Measurements from ENCODE around the gene THSD4. TPM values are rescaled to one million over a fixed set of nuclear protein-coding genes. Genes with fewer than 3 reads are reported as not detected.

THSD4 gene
- total RNA-seq, 1 experiment from 2014 or later: 0.29 TPM

DNA sequence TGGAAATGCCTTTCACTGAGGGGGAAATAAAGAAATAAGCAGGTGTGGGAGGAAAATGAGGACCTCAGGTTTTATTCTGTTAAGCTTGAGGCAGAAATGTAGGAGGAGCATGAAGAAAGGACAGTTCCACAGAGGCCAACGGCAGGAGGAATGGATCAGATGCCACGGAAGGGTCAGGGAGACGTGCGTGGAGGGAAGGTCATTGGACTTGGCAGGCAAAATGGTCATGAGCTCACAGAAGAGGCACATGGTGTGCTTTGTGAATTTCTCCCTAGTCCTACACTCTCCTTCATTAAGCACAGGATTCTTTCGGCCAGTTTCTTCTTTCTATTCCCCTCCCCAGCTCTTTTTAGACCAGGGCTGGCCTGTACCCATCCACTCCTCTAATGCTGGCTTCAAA, 32.5 kb upstream of the THSD4 start:
- no peaks in the 10 kb centered on the region for H3K36me3 ChIP-seq (ENCODE audit: control insufficient read depth, insufficient read depth, low read length)
- H3K9me3 ChIP-seq: no peaks in the 10 kb centered on the region
- CTCF ChIA-PET: no interaction called here
- peaks cover 9% of the 10 kb centered on the region for H3K9me3 Mint-ChIP-seq (ENCODE audit: unreplicated experiment)
- H3K27ac Mint-ChIP-seq (ENCODE audit: unreplicated experiment): no peak overlapping the region
- no peaks in the 10 kb centered on the region for H3K4me1 Mint-ChIP-seq (ENCODE audit: low read depth, unreplicated experiment)
- no peak overlapping the region for H3K4me3 Mint-ChIP-seq (ENCODE audit: unreplicated experiment)
- no peaks in the 10 kb centered on the region for H3K4me1 ChIP-seq
- POLR2A ChIA-PET: no interaction called here
- peaks cover 15% of the 10 kb centered on the region for H3K27me3 Mint-ChIP-seq (ENCODE audit: insufficient read depth, unreplicated experiment)
- no peak for DNase-seq
- intact Hi-C loops (cut with micrococcal nuclease; ENCODE audit: unreplicated experiment): no loop called here
- H3K27me3 ChIP-seq (replicated peaks; ENCODE audit: control insufficient read depth, insufficient read depth, low read length): no peaks in the 10 kb centered on the region
- no TSS peak for BruUV-seq (replicated peaks)
- H3K36me3 Mint-ChIP-seq (ENCODE audit: insufficient read depth, unreplicated experiment): no peaks in the 10 kb centered on the region
- TF ChIP-seq, protein P1, sequence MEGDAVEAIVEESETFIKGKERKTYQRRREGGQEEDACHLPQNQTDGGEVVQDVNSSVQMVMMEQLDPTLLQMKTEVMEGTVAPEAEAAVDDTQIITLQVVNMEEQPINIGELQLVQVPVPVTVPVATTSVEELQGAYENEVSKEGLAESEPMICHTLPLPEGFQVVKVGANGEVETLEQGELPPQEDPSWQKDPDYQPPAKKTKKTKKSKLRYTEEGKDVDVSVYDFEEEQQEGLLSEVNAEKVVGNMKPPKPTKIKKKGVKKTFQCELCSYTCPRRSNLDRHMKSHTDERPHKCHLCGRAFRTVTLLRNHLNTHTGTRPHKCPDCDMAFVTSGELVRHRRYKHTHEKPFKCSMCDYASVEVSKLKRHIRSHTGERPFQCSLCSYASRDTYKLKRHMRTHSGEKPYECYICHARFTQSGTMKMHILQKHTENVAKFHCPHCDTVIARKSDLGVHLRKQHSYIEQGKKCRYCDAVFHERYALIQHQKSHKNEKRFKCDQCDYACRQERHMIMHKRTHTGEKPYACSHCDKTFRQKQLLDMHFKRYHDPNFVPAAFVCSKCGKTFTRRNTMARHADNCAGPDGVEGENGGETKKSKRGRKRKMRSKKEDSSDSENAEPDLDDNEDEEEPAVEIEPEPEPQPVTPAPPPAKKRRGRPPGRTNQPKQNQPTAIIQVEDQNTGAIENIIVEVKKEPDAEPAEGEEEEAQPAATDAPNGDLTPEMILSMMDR (IDR thresholded peaks at IDR 0.05; ENCODE audit: insufficient read depth in 1 of 2, low read depth in 1 of 2, low read length in 1 of 2, severe bottlenecking in 1 of 2, unreplicated experiment in 1 of 2): no peak
- H3K4me3 ChIP-seq (ENCODE audit: low read depth, low read length): no peak overlapping the region

DNA sequence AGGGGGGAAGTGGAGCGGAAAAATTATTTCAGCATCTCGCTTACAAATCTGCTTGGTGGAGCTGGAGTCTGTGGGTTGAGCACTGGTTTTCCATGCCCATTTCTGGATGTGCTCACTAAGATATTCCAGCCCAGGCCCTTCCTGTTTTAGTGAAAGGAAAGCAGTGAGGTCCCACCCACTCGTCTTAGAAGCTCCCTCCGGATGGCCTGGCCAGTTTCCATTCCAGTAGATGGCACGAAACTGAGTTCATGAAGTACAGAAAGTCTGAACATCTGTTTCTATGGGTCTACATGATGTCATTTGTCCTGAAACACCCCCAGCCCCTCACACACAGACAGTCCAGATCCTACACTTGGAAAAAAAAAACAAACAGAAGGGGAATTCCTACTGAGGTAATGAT, 31.9 kb upstream of the THSD4 start:
- DNase-seq: no peak
- Histone ChIP-seq H3K9me3 (no peaks in the 10 kb centered on the region), H3K36me3 (ENCODE audit: control insufficient read depth, insufficient read depth, low read length) (no peaks in the 10 kb centered on the region), H3K4me3 (ENCODE audit: low read depth, low read length) (no peak overlapping the region), H3K4me1 (no peaks in the 10 kb centered on the region), H3K27me3 (replicated peaks; ENCODE audit: control insufficient read depth, insufficient read depth, low read length) (no peaks in the 10 kb centered on the region)
- no TSS peak for BruUV-seq (replicated peaks)
- TF ChIP-seq, protein P1 (IDR thresholded peaks at IDR 0.05; ENCODE audit: insufficient read depth in 1 of 2, low read depth in 1 of 2, low read length in 1 of 2, severe bottlenecking in 1 of 2, unreplicated experiment in 1 of 2): no peak
- CTCF ChIA-PET: no interaction called here
- intact Hi-C loops (cut with micrococcal nuclease; ENCODE audit: unreplicated experiment): no loop called here
- no peak overlapping the region for H3K4me3 Mint-ChIP-seq (ENCODE audit: unreplicated experiment)
- no peaks in the 10 kb centered on the region for H3K36me3 Mint-ChIP-seq (ENCODE audit: insufficient read depth, unreplicated experiment)
- no peak overlapping the region for H3K27ac Mint-ChIP-seq (ENCODE audit: unreplicated experiment)
- H3K9me3 Mint-ChIP-seq (ENCODE audit: unreplicated experiment): peaks cover 9% of the 10 kb centered on the region
- H3K27me3 Mint-ChIP-seq (ENCODE audit: insufficient read depth, unreplicated experiment): peaks cover 14% of the 10 kb centered on the region
- no peaks in the 10 kb centered on the region for H3K4me1 Mint-ChIP-seq (ENCODE audit: low read depth, unreplicated experiment)
- POLR2A ChIA-PET: no interaction called here

DNA sequence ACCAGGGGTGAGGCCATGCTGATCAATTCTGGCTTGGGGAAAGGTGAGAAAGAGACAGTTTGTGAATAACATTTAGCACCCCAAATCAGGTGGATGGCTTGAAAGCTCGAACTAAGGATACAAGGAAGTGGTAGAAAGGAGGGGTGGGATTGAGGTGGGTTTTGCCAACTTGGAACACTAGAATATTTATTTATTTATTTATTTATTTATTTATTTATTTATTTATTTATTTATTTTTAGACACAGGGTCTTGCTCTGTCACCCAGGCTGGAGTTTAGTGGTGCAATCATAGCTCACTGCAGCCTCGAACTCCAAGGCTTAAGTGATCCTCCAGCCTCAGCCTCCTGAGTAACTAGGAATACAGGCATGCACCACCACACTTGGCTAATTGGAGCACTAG, 31.0 kb upstream of the THSD4 start:
- CTCF ChIA-PET: no interaction called here
- Mint-ChIP-seq H3K27me3 (ENCODE audit: insufficient read depth, unreplicated experiment) (peaks cover 12% of the 10 kb centered on the region), H3K36me3 (ENCODE audit: insufficient read depth, unreplicated experiment) (no peaks in the 10 kb centered on the region), H3K4me3 (ENCODE audit: unreplicated experiment) (no peak overlapping the region), H3K27ac (ENCODE audit: unreplicated experiment) (no peak overlapping the region), H3K4me1 (ENCODE audit: low read depth, unreplicated experiment) (no peaks in the 10 kb centered on the region), H3K9me3 (ENCODE audit: unreplicated experiment) (peaks cover 9% of the 10 kb centered on the region)
- Histone ChIP-seq H3K36me3 (ENCODE audit: control insufficient read depth, insufficient read depth, low read length) (no peaks in the 10 kb centered on the region), H3K4me3 (ENCODE audit: low read depth, low read length) (no peak overlapping the region), H3K9me3 (no peaks in the 10 kb centered on the region), H3K27me3 (replicated peaks; ENCODE audit: control insufficient read depth, insufficient read depth, low read length) (no peaks in the 10 kb centered on the region), H3K4me1 (no peaks in the 10 kb centered on the region)
- BruUV-seq (replicated peaks): no TSS peak
- TF ChIP-seq, protein P1 (IDR thresholded peaks at IDR 0.05; ENCODE audit: insufficient read depth in 1 of 2, low read depth in 1 of 2, low read length in 1 of 2, severe bottlenecking in 1 of 2, unreplicated experiment in 1 of 2): no peak
- POLR2A ChIA-PET: no interaction called here
- no peak for DNase-seq
- intact Hi-C loops (cut with micrococcal nuclease; ENCODE audit: unreplicated experiment): no loop called here
